ENCODE data around the gene CTNNA3.

The CTNNA3 gene

GRCh38 chr10:66637273-66638036, 1058.5 kb downstream of the CTNNA3 start:
- Histone ChIP-seq H3K27ac (ENCODE audit: poor library complexity, severe bottlenecking) (no peak overlapping the region), H3K4me1 (ENCODE audit: insufficient read depth, poor library complexity, severe bottlenecking) (no peaks in the 10 kb centered on the region), H3K27me3 (ENCODE audit: insufficient read depth, poor library complexity, severe bottlenecking) (no peaks in the 10 kb centered on the region), H3K4me3 (ENCODE audit: severe bottlenecking) (no peak overlapping the region), H3K9me3 (ENCODE audit: severe bottlenecking) (no peaks in the 10 kb centered on the region), H3K36me3 (ENCODE audit: low read depth) (no peaks in the 10 kb centered on the region)
- ATAC-seq (ENCODE audit: low read depth) = peak; percentile 55; the same call in 2 of the 3 replicates
- no peak for TF ChIP-seq CTCF (IDR thresholded peaks at IDR 0.05; ENCODE audit: poor library complexity, severe bottlenecking)
- DNase-seq (ENCODE audit: low spot score) = no peak

DNA sequence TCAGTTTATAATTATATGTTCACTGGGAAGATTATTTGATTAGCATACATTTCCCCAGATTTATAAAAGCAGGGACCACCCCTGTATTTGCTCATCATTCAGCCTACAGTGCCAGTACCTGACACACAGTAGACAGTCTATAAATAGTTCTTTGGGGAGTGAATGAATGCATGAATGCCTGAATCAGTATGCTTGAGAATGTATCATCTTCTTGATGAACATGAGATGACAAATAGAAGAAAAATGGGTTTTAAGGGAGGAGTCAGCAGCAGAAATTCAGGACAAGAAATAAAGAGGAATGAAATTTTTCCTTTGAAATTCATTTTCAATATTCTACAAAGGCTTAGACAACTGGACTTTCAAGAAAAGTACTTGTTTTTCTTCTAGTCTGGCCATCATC, 1066.0 kb downstream of the CTNNA3 start:
- H3K27ac ChIP-seq (ENCODE audit: poor library complexity, severe bottlenecking) = no peak overlapping the region
- H3K36me3 ChIP-seq (ENCODE audit: low read depth) = no peaks in the 10 kb centered on the region
- TF ChIP-seq CTCF (IDR thresholded peaks at IDR 0.05; ENCODE audit: poor library complexity, severe bottlenecking) = no peak
- H3K9me3 ChIP-seq (ENCODE audit: severe bottlenecking) = no peaks in the 10 kb centered on the region
- ATAC-seq (ENCODE audit: low read depth) (no peak; the same call in 2 of the 3 replicates), DNase-seq (ENCODE audit: low spot score) (no peak)
- no peak overlapping the region for H3K4me3 ChIP-seq (ENCODE audit: severe bottlenecking)
- no peaks in the 10 kb centered on the region for H3K27me3 ChIP-seq (ENCODE audit: insufficient read depth, poor library complexity, severe bottlenecking)
- no peaks in the 10 kb centered on the region for H3K4me1 ChIP-seq (ENCODE audit: insufficient read depth, poor library complexity, severe bottlenecking)

- DNase-seq (ENCODE audit: low spot score) (no peak), ATAC-seq (ENCODE audit: low read depth) (peak; percentile 95)
- Histone ChIP-seq H3K36me3 (ENCODE audit: low read depth) (no peaks in the 10 kb centered on the region), H3K9me3 (ENCODE audit: severe bottlenecking) (no peaks in the 10 kb centered on the region), H3K27ac (ENCODE audit: poor library complexity, severe bottlenecking) (no peak overlapping the region), H3K27me3 (ENCODE audit: insufficient read depth, poor library complexity, severe bottlenecking) (no peaks in the 10 kb centered on the region), H3K4me1 (ENCODE audit: insufficient read depth, poor library complexity, severe bottlenecking) (no peaks in the 10 kb centered on the region), H3K4me3 (ENCODE audit: severe bottlenecking) (no peak overlapping the region)
- peak; percentile 61 for TF ChIP-seq CTCF (IDR thresholded peaks at IDR 0.05; ENCODE audit: poor library complexity, severe bottlenecking)
Measured at GRCh38 chr10:66627156-66627555, 1068.8 kb downstream of the CTNNA3 start.

DNA sequence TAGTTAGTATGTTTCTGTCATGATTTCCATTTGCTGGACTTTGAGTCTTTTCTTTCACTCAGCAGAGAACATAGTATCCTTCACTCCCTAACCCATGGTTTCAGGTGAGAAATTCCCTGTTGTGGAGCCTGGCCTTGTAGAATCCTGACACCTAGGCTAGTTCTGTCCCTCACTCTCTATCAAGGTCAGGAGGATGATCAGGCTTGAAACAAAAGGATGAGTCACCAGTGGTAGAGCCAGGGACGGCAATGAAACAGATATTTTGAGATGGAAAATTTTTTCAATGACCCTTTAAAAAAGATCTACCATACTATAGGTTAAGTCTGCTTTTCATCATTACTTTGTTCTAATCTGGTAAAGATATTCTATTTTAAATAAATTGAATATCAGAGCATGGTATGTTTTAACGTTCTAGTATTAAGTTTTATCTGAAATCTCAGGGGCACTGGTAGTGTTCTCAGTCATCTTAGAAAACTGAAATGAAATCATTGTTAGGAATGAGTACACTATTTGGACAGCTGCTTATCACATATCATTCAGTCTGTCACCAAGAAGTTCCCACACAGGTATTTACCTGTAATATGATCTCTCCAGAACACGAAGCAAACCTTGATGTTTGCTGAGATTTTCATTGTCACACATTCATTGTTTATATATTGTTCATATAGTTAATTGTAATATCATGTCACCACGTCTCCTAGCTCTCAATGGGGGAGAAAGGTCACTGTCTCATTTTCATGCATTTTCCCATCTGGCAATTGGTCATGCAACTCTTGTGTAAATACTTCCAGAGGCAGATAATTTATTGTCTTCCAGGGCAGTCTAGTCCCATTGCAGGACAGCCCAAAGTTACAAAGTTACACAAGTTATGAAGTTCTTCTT, 1070.0 kb downstream of the CTNNA3 start:
- no peak overlapping the region for H3K27ac ChIP-seq (ENCODE audit: poor library complexity, severe bottlenecking)
- no peak for TF ChIP-seq CTCF (IDR thresholded peaks at IDR 0.05; ENCODE audit: poor library complexity, severe bottlenecking)
- no peaks in the 10 kb centered on the region for H3K36me3 ChIP-seq (ENCODE audit: low read depth)
- no peaks in the 10 kb centered on the region for H3K27me3 ChIP-seq (ENCODE audit: insufficient read depth, poor library complexity, severe bottlenecking)
- H3K9me3 ChIP-seq (ENCODE audit: severe bottlenecking) = no peaks in the 10 kb centered on the region
- DNase-seq (ENCODE audit: low spot score) (no peak), ATAC-seq (ENCODE audit: low read depth) (no peak; the same call in 2 of the 3 replicates)
- no peak overlapping the region for H3K4me3 ChIP-seq (ENCODE audit: severe bottlenecking)
- H3K4me1 ChIP-seq (ENCODE audit: insufficient read depth, poor library complexity, severe bottlenecking) = no peaks in the 10 kb centered on the region
